SU-DHL-6 (cell line): ENCODE results near the gene TTC22.

Experiments used
- EZH2phosphoT487 ChIP-seq: fragments of 200-600 bp; sonication (generic), shearing (Covaris generic); conservative IDR thresholded peaks from 2 replicates; pipeline ENCODE4 v1.6.1; 2018; ENCODE audit warnings: mild to moderate bottlenecking, antibody characterized with exemption, low read length, moderate library complexity, mixed read lengths
- TF ChIP-seq, protein P1 (sequence below): fragments of 200-600 bp; sonication (generic); IDR thresholded peaks from one replicate; pipeline ENCODE4 v1.5.1; 2017; ENCODE audit warnings: antibody characterized with exemption, mild to moderate bottlenecking, low read length, moderate library complexity; ENCODE audit not compliant: insufficient read depth, poor library complexity, severe bottlenecking

DNA sequence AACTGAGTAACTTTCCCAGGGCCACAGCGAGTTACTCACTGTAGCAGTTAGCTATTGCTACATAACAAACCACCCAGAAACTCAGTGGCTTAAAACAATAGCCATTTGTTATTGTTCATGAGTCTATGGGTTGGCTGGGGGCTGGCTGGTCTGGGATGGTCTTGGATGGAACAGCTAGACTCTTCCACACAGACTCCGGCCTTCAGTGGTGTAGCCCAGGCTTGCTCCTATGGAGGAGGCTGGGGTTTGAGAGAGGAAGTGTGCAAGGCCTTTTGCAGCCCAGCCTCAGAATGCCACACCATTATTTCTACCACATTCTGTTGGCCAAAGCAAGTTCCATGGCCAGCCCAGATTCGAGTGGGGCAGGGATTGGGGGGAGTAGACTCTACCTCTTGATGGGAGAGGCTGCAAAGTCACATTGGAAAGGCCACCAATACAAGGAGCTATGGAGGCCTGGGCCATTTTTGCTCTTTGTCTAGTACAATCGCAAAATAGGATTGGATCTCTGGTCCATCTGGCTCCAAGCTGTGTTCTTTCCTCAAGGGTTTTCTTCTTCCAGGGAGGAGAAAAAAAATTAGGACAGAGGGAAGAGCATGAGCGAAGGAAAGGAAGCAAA is 37.5 kb upstream of the TTC22 start:
- TF ChIP-seq, protein P1, sequence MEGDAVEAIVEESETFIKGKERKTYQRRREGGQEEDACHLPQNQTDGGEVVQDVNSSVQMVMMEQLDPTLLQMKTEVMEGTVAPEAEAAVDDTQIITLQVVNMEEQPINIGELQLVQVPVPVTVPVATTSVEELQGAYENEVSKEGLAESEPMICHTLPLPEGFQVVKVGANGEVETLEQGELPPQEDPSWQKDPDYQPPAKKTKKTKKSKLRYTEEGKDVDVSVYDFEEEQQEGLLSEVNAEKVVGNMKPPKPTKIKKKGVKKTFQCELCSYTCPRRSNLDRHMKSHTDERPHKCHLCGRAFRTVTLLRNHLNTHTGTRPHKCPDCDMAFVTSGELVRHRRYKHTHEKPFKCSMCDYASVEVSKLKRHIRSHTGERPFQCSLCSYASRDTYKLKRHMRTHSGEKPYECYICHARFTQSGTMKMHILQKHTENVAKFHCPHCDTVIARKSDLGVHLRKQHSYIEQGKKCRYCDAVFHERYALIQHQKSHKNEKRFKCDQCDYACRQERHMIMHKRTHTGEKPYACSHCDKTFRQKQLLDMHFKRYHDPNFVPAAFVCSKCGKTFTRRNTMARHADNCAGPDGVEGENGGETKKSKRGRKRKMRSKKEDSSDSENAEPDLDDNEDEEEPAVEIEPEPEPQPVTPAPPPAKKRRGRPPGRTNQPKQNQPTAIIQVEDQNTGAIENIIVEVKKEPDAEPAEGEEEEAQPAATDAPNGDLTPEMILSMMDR = no peak
- TF ChIP-seq EZH2phosphoT487 = no peak
